SU-DHL-6 (cell line): ENCODE measurements around the gene USP26.

Experiments
- EZH2phosphoT487 ChIP-seq: fragments of 200-600 bp; sonication (generic), shearing (Covaris generic); conservative IDR thresholded peaks from 2 replicates; pipeline ENCODE4 v1.6.1; 2018; ENCODE audit warnings: mild to moderate bottlenecking, antibody characterized with exemption, low read length, moderate library complexity, mixed read lengths
- TF ChIP-seq, protein P1 (sequence below): fragments of 200-600 bp; sonication (generic); IDR thresholded peaks from one replicate; pipeline ENCODE4 v1.5.1; 2017; ENCODE audit warnings: antibody characterized with exemption, mild to moderate bottlenecking, low read length, moderate library complexity; ENCODE audit not compliant: insufficient read depth, poor library complexity, severe bottlenecking

DNA sequence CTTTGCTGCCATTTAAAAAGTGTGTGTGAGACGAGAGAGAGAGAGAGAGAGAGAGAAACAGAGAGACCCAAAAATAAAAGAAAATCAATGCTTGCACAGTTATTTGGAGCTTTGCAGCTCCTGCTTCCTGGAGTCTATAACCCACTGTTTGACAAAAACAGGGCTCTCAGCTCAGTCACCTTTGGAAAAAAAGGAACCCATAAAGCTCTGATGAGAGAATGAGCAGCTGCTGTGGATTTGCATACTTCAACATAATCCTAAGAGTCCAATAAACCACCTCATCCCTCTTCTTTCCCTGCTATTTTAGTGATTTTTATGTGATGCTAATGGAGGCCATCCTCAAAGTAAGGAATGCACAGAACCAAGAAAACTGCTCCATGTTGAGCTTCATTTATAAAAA is 50.3 kb downstream of the USP26 start:
- TF ChIP-seq, protein P1, sequence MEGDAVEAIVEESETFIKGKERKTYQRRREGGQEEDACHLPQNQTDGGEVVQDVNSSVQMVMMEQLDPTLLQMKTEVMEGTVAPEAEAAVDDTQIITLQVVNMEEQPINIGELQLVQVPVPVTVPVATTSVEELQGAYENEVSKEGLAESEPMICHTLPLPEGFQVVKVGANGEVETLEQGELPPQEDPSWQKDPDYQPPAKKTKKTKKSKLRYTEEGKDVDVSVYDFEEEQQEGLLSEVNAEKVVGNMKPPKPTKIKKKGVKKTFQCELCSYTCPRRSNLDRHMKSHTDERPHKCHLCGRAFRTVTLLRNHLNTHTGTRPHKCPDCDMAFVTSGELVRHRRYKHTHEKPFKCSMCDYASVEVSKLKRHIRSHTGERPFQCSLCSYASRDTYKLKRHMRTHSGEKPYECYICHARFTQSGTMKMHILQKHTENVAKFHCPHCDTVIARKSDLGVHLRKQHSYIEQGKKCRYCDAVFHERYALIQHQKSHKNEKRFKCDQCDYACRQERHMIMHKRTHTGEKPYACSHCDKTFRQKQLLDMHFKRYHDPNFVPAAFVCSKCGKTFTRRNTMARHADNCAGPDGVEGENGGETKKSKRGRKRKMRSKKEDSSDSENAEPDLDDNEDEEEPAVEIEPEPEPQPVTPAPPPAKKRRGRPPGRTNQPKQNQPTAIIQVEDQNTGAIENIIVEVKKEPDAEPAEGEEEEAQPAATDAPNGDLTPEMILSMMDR = no peak
- no peak for TF ChIP-seq EZH2phosphoT487
